ENCODE data around the gene DLG2. TPM values are rescaled to one million over a fixed set of nuclear protein-coding genes. Genes with fewer than 3 reads are reported as not detected.
"Not testable (repeated sequence)": the region's sequence is repeated elsewhere in the genome, so short reads cannot be mapped to it uniquely, and the experiment has no call there.

DLG2 gene
- total RNA-seq, 4 donors from 2014 or later, result 1.3 to 4.7 (median 2.4) TPM

GRCh38 chr11:84316866-84317555, 1310.1 kb downstream of the DLG2 start:
- DNase-seq (no peak), ATAC-seq (peak; percentile 45 to 60)
- H3K4me1 ChIP-seq, result no peaks in the 10 kb centered on the region
- H3K27ac ChIP-seq, result no peak overlapping the region
- intact Hi-C loops (cut with DNase I; ENCODE audit: low total_unique reads) (no loop called here), in situ Hi-C loops (cut with MboI; ENCODE audit: low sequenced_read_pairs in 4 of 4) (no loop called here)
- H3K9me3 ChIP-seq, result no peaks in the 10 kb centered on the region
- no peak for TF ChIP-seq POLR2A (IDR thresholded peaks at IDR 0.05)
- TF ChIP-seq, protein P1, sequence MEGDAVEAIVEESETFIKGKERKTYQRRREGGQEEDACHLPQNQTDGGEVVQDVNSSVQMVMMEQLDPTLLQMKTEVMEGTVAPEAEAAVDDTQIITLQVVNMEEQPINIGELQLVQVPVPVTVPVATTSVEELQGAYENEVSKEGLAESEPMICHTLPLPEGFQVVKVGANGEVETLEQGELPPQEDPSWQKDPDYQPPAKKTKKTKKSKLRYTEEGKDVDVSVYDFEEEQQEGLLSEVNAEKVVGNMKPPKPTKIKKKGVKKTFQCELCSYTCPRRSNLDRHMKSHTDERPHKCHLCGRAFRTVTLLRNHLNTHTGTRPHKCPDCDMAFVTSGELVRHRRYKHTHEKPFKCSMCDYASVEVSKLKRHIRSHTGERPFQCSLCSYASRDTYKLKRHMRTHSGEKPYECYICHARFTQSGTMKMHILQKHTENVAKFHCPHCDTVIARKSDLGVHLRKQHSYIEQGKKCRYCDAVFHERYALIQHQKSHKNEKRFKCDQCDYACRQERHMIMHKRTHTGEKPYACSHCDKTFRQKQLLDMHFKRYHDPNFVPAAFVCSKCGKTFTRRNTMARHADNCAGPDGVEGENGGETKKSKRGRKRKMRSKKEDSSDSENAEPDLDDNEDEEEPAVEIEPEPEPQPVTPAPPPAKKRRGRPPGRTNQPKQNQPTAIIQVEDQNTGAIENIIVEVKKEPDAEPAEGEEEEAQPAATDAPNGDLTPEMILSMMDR (IDR thresholded peaks at IDR 0.05 in 4 of 5, conservative IDR thresholded peaks at IDR 0.05 in 1 of 5), result no peak
- no peaks in the 10 kb centered on the region for H3K36me3 ChIP-seq
- no peaks in the 10 kb centered on the region for H3K27me3 ChIP-seq
- peak overlapping the region in 1 of 4 donors; percentile 31 for H3K4me3 ChIP-seq

- peak in 1 of 2 donors; percentile 53 for ATAC-seq
- Histone ChIP-seq H3K27me3 (no peaks in the 10 kb centered on the region), H3K4me3 (no peak overlapping the region), H3K9me3 (no peaks in the 10 kb centered on the region), H3K27ac (no peak overlapping the region), H3K4me1 (no peaks in the 10 kb centered on the region), H3K36me3 (no peaks in the 10 kb centered on the region)
- intact Hi-C loops (cut with DNase I; ENCODE audit: low total_unique reads) (no loop called here), in situ Hi-C loops (cut with MboI; ENCODE audit: low sequenced_read_pairs in 4 of 4) (no loop called here)
- DNase-seq, result no peak
- no peak for TF ChIP-seq POLR2A (IDR thresholded peaks at IDR 0.05)
- TF ChIP-seq, protein P1 (IDR thresholded peaks at IDR 0.05 in 4 of 5, conservative IDR thresholded peaks at IDR 0.05 in 1 of 5), result no peak
These were observed 1313.2 kb downstream of the DLG2 start for GRCh38 chr11:84313830-84314359.

DNA sequence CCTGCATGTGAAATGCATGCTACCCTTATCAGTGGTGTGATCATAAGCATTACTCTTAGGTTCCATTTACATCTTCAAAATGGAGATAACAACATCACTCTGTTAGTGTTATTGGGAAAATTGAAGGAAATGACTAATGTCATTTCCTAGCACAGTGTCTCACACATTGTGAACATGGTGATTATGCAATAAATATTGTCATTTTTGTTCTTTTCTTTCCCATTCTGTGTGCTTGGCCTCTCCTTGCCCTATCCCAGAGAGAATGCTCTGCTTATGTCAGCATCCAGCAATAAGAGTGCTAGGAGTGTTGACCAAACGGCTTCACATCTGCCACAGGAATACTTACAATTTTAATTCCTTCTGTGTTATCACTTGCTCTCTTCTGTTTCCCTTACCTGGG, 1316.9 kb downstream of the DLG2 start:
- Histone ChIP-seq H3K36me3 (no peaks in the 10 kb centered on the region), H3K27me3 (no peaks in the 10 kb centered on the region), H3K4me1 (no peaks in the 10 kb centered on the region), H3K27ac (no peak overlapping the region), H3K4me3 (no peak overlapping the region), H3K9me3 (no peaks in the 10 kb centered on the region)
- in situ Hi-C loops (cut with MboI; ENCODE audit: low sequenced_read_pairs in 4 of 4) (no loop called here), intact Hi-C loops (cut with DNase I; ENCODE audit: low total_unique reads) (no loop called here)
- ATAC-seq (peak in 1 of 2 donors; percentile 42), DNase-seq (no peak)
- TF ChIP-seq POLR2A (IDR thresholded peaks at IDR 0.05), result no peak
- TF ChIP-seq, protein P1 (IDR thresholded peaks at IDR 0.05 in 4 of 5, conservative IDR thresholded peaks at IDR 0.05 in 1 of 5), result no peak

DNA sequence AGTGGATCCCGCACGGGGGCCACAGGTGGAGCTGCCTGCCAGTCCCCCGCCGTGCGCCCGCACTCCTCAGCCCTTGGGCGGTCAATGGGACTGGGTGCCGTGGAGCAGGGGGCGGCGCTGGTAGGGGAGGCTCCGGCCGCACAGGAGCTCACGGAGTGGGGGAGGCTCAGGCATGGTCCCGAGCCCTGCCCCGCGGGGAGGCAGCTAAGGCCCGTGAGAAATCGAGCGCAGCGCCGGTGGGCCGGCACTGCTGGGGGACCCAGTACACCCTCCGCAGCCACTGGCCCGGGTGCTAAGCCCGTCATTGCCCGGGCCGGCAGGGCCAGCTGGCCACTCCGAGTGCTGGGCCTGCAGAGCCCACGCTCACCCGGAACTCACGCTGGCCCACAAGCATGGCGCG, 1318.7 kb downstream of the DLG2 start:
- H3K4me1 ChIP-seq; H3K27me3 ChIP-seq; H3K4me3 ChIP-seq; H3K27ac ChIP-seq; DNase-seq; intact Hi-C loops (cut with DNase I; ENCODE audit: low total_unique reads); in situ Hi-C loops (cut with MboI; ENCODE audit: low sequenced_read_pairs in 4 of 4); ATAC-seq; H3K36me3 ChIP-seq; H3K9me3 ChIP-seq: not testable (repeated sequence)

DNA sequence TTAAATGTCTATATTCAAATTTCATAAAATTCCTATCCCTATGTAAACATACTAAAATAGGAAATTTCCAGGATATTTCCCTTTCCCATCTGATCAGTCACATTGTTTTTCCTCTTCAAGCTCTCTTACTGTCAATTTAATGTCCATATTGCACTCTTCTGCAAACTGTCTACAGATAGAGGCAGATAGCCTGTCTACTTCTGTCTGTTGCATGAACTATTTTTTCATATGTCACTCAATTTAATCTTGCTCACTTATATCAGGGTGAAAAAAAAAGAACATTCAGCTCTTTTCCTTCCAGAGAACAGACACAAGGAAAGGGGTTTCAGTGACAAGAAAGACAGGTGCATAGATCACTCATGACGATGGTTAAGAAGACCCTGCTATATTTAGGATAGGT, 1327.1 kb downstream of the DLG2 start:
- TF ChIP-seq POLR2A (IDR thresholded peaks at IDR 0.05), result no peak
- TF ChIP-seq, protein P1 (IDR thresholded peaks at IDR 0.05 in 4 of 5, conservative IDR thresholded peaks at IDR 0.05 in 1 of 5), result no peak
- ATAC-seq (no peak), DNase-seq (no peak)
- H3K4me1 ChIP-seq, result no peaks in the 10 kb centered on the region
- in situ Hi-C loops (cut with MboI; ENCODE audit: low sequenced_read_pairs in 4 of 4), result no loop called here
- intact Hi-C loops (cut with DNase I; ENCODE audit: low total_unique reads), result no loop called here
- H3K36me3 ChIP-seq, result no peaks in the 10 kb centered on the region
- no peaks in the 10 kb centered on the region for H3K9me3 ChIP-seq
- H3K27me3 ChIP-seq, result no peaks in the 10 kb centered on the region
- no peak overlapping the region for H3K27ac ChIP-seq
- no peak overlapping the region for H3K4me3 ChIP-seq
